Neutrophil (primary cell): ENCODE data around the gene VPS35.

Source experiments
- H3K27ac ChIP-seq: fragments of 200-600 bp; sonication (generic); 2 replicates; pipeline ENCODE4 v1.5.1; 2016; ENCODE audit warnings: mild to moderate bottlenecking, moderate library complexity
- H3K27me3 ChIP-seq: fragments of 200-600 bp; sonication (generic); 2 replicates; pipeline ENCODE4 v1.6.0; 2016; ENCODE audit warnings: mild to moderate bottlenecking
- H3K36me3 ChIP-seq: fragments of 200-600 bp; sonication (generic); 2 replicates; pipeline ENCODE4 v1.5.1; 2017
- H3K4me1 ChIP-seq, 2 experiments: fragments of 200-600 bp in 1 of 2; sonication (generic) in 1 of 2; 1 replicate in 1 of 2; 2 replicates in 1 of 2; pipeline versions ENCODE4 v1.5.1 to v1.6.1; 2013 to 2016; ENCODE audit warnings: low read depth in 1 of 2, low read length in 1 of 2, mild to moderate bottlenecking in 1 of 2, moderate library complexity in 1 of 2; ENCODE audit not compliant: control insufficient read depth in 1 of 2, insufficient read depth in 1 of 2
- H3K4me3 ChIP-seq, 2 experiments: fragments of 200-600 bp in 1 of 2; sonication (generic) in 1 of 2; 1 replicate in 1 of 2; 2 replicates in 1 of 2; pipeline ENCODE4 v1.5.1; 2013 to 2016; ENCODE audit warnings: low read depth in 1 of 2, low read length in 1 of 2, mild to moderate bottlenecking in 1 of 2, moderate library complexity in 1 of 2
- H3K9me3 ChIP-seq: fragments of 200-600 bp; sonication (generic); 2 replicates; pipeline ENCODE4 v1.5.1; 2016
- CTCF ChIP-seq: fragments of 200-600 bp; sonication (generic); IDR thresholded peaks from 2 replicates; pipeline ENCODE4 v1.5.1; 2016; ENCODE audit warnings: antibody characterized with exemption

The VPS35 gene

GRCh38 chr16:46700048-46700447 lies 11.1 kb upstream of the VPS35 start:
- Histone ChIP-seq H3K9me3 (no peaks in the 10 kb centered on the region), H3K36me3 (peaks cover 17% of the 10 kb centered on the region), H3K4me1 (no peaks in the 10 kb centered on the region), H3K4me3 (no peak overlapping the region), H3K27ac (no peak overlapping the region), H3K27me3 (no peaks in the 10 kb centered on the region)
- TF ChIP-seq CTCF, result no peak

- Histone ChIP-seq H3K4me3 (no peak overlapping the region), H3K36me3 (peaks cover 17% of the 10 kb centered on the region), H3K27ac (no peak overlapping the region), H3K9me3 (no peaks in the 10 kb centered on the region), H3K4me1 (no peaks in the 10 kb centered on the region), H3K27me3 (no peaks in the 10 kb centered on the region)
- no peak for TF ChIP-seq CTCF
Observed at GRCh38 chr16:46696957-46697356, 8.0 kb upstream of the VPS35 start.

- peaks cover 17% of the 10 kb centered on the region for H3K36me3 ChIP-seq
Observed at GRCh38 chr16:46695937-46696336, 7.0 kb upstream of the VPS35 start.

GRCh38 chr16:46693598-46693997 lies 4.6 kb upstream of the VPS35 start:
- Histone ChIP-seq H3K9me3 (no peaks in the 10 kb centered on the region), H3K4me1 (peaks cover 17 to 21% of the 10 kb centered on the region in 2 experiments), H3K27ac (no peak overlapping the region), H3K36me3 (peaks cover 12% of the 10 kb centered on the region), H3K4me3 (no peak overlapping the region), H3K27me3 (no peaks in the 10 kb centered on the region)
- TF ChIP-seq CTCF, result no peak

More at GRCh38 chr16:46695937-46696336, 7.0 kb upstream of the VPS35 start:
- H3K27ac ChIP-seq, result no peak overlapping the region
- H3K4me3 ChIP-seq, result no peak overlapping the region
- no peaks in the 10 kb centered on the region for H3K27me3 ChIP-seq
- peaks cover 3 to 8% of the 10 kb centered on the region in 2 experiments for H3K4me1 ChIP-seq
- TF ChIP-seq CTCF, result no peak
- H3K9me3 ChIP-seq, result no peaks in the 10 kb centered on the region

- H3K36me3 ChIP-seq, result peaks cover 7% of the 10 kb centered on the region
- H3K4me3 ChIP-seq, result no peak overlapping the region
Observed at GRCh38 chr16:46691726-46692125, 2.7 kb upstream of the VPS35 start.

More at GRCh38 chr16:46691726-46692125, 2.7 kb upstream of the VPS35 start:
- Histone ChIP-seq H3K27me3 (no peaks in the 10 kb centered on the region), H3K4me1 (peaks cover 34 to 40% of the 10 kb centered on the region in 2 experiments), H3K27ac (no peak overlapping the region), H3K9me3 (no peaks in the 10 kb centered on the region)
- TF ChIP-seq CTCF, result no peak
